Stimulated activated CD4-positive, alpha-beta T cell treated with anti-CD3 and anti-CD28 coated beads, Interleukin-1b, Interleukin-23, amount 100 ng/mL, for 4 hours (primary cell): Measurements from ENCODE around the gene CTIF.
"Not testable (repeated sequence)": the region's sequence is repeated elsewhere in the genome, so short reads cannot be mapped to it uniquely, and the experiment has no call there.

ENCODE experiments used
- DNase-seq, 2 donors: peaks; one replicate each; pipeline ENCODE4 v3.0.0-alpha.2; 2020; ENCODE audit warnings: low read depth in 2 of 2

The CTIF gene

DNA sequence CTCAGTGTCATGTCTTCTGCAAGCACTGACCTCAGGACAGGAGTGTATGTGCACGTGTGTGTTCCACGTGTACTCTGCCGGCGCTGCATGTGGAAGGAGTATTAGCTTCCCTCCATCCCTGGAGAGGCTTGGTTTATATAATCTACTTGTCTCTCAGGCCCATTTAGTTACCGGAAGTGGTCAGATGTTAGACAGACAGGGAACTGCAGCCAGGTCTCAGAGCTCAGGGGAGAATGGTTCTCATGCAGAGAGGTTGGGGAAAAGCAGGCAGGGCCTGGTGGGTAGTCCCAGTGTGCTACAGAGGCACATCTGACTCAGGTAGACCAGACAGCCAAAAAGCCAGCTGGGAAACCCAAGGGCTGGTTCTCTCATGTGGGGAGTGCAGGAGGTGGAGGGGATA lies 167.9 kb downstream of the CTIF start:
- no peak for DNase-seq

DNA sequence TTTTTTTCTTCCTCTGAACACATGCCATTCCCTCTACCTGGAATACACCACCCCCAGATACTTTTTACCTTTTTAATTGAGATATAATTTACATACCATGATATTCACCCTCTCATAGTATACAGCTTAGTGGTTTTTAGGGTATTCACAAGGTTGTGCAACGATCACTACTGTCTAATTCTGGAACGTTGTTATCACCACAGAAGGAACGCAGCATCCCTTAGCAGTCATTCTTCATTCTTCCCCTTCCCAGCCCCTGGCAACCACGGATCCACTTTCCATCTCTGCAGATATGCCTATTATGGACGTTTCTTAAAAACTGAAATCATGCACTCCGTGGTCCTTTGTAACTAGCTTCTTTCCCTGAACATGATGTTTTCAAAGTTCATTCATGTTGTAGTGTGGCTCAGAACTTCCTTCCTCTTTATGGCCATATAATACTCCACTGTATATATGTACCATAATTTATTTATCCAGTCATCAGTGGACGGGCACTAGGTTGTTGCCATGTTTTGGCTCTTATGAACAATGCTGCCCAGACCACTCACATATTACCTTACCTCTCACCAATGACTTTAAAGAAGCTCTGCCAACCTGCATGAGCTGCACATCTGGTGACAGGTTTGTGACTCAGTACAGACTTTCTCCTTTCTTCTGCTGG lies 168.9 kb downstream of the CTIF start:
- no peak for DNase-seq

DNA sequence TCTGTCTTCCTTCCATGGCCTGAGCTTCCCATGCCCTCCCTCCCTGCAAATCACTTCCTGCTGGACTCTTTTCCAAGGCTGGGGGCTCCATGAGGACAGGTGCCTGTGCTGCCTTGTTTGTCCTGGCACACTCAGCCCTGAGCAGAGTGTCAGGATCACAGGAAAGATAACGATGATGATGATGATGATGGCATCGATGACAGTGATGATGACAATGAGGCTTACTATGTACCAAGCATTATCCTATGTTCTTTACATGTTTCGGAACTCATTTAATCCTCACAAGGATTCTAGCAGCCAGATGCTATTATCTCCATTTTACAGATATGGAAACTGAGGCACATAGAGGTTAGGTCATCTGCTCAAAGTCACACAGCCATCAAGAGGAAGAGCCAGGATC lies 170.0 kb downstream of the CTIF start:
- no peak for DNase-seq

DNA sequence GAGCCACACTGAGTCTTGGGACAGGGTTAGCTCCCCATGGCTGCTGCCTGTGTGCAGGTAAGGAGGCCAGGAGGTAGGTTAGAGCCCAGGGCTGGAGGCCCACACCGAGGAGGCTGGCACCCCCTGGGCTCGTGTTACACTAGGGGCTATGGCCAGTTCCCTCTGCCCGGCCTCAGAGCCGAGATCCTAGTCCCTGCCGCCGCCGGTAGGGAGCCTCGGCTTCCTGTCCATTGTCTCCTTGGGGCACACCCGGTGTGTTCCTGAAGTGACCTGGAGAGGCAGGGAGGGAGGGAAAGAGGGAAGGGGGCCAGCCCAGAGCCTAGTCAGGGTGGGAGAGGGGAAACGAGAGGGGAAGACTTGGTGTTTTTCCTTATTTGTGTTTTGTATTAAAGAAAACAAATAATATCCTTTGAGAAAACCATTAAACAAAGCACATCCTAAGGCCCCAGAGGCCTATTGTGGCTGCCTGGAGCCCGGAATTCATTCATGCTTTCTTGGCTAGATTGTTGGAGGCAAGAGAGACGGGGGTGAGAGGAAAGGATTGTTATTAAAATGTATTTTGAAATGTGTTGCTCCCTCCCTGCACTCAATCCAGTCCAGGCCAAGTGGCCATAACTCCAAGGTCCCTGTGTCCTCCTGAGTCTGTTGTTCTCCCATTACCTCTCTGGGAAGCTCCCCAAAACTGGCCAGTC lies 170.7 kb downstream of the CTIF start:
- no peak for DNase-seq

DNA sequence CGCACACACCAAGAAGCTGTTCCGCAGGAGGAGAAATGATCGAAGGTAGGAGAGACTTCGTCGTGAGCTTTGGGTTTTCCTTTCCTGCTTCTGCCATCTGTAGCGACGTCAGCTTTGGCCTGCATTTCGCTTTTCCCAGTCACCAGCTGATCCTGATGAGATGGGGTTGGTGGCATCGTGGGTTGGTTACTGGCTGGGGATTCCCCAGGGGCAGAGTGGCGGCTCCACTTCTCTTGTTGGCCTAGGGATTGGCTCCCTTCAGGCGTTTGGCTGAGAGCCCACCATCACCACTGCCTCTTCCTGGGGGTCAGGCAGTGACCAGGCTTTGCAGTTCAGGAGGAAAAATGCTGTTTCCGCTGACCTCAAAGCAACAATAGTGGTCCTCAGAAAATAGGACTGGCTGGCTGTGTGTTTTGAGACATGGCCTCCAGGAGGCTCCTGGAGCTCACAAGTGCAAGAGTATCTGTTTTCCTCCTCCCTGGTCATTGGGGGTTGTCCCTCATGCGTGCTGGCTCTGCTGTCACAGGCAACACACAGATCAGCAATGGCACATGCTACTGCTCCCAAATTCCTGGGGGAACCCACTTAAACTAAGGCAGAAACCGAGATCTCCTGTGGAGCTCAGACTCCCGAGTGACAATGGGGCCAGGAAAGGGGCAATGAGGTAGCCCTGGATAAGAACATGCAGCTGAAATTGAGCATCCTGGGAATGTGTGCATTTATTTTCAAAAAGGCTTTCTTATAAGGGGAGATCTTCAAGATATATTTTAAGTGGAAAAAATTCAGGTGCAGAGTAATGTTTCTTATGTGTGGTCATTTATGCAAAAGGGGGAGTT lies 173.0 kb downstream of the CTIF start:
- DNase-seq = no peak

DNA sequence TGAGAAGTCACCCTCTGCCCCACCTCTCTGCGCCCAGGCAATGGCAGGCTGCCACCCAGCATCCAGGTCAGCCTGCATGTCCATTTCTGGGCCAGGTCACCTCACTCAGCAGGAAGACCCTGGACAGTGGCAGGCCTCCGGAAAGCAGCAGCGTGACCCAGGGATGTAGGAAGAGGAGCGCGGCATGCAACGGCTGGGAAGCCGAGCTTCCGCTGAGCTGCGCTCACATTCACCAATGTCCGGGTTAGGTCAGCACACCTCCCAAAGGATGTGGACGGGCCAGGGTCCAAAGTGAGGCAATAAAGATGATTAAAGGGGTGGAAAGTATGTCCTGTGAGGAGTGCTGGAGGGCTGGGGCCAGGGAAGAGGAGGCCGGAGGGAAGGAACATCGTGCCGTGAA lies 174.5 kb downstream of the CTIF start:
- no peak for DNase-seq

DNA sequence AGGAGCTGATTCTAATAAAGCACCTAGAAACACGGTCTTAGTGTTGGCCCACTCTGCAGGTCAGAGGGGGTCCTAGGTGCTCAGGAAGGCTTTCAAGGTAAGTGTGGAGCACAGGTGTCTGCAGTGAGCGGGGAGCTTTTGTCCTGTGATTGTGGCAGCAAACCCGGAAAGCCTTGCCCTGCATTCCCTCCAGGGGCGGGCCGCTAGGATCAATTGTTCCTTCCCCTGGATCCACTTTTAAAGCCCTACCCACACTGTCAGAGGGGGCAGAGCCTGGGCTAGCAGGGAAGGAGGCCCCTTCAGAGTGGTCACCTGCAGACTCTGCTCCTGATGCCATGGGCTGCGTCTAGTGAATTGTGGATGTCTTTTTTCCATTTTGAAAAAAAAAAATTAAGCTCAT lies 176.0 kb downstream of the CTIF start:
- DNase-seq = no peak

DNA sequence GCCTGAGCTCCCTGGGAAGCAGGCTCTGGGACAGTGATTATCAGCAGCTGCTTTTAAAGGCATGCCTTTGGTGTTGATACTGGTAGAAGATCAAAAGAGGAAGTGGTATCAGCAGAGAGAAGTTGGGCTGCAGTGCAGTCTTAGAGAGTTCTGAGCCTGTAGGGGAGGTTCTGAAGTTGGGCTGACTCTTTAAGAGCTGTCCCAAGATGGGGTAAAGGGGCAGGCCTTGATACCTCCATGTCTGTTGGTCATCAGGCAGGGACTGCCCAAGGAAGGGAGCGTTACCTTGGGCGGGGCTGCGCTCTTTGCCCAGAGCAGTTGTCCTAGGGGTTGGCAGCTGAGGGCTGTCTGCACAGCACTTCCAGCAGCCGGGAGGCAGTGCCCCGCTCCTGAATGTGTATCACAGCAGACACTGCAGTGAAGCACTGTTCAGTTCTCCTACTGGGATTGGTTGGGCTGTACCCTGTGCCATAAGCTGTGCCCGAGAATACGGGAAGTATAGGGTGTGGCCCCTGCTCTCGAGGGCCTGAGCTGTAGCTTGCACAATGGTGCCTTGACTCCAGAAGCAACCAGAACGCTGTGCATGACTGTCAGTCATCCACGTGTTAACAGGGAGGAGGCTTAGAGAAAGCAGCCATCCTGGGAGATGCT lies 177.0 kb downstream of the CTIF start:
- no peak for DNase-seq

DNA sequence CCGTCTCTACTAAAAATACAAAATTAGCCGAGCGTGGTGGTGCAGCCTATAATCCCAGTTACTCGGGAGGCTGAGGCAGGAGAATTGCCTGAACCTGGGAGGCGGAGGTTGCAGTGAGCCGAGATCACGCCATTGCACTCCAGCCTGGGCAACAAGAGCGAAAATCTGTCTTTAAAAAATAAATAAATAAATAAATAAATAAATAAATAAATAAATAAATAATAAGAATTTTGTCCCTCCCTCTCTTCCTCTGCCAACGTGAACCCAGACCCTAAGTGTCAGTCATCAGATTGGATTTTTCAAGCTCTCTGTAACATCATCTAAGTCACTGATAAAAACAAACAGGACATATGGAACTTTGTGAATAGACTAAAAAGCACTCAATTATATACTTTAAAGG lies 178.4 kb downstream of the CTIF start:
- not testable (repeated sequence) for DNase-seq

DNA sequence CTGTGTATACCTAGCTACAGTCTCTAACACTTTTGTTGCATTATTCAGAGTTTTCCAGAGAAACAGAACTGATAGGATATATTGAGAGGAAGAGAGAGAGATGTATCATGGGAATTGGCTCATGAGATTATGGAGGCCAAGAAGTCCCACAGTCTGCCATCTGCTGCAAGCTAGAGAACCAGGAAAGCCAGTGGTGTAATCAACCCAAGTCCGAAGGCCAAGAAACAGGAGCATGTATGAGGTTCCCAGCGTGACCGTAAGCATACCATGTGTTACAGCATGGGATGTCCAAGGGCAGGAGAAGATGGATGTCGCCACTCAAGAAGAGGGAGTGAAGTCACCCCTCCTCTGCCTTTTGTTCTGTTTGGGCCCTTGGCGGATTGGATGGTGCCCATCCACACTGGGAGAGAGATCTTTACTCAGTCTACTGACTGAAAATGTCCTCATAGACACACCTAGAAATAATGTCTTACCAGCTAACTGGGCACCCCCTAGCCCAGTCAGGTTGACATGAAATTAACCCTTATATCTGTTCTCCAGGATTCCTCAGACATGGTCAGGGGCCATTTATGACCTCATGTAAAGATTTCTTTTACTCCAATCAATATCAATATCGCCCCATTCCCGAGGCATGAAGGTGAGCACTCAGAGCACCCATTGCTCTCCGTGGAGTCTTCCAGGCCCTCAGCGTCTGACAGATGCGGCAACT lies 179.6 kb downstream of the CTIF start:
- DNase-seq = no peak

DNA sequence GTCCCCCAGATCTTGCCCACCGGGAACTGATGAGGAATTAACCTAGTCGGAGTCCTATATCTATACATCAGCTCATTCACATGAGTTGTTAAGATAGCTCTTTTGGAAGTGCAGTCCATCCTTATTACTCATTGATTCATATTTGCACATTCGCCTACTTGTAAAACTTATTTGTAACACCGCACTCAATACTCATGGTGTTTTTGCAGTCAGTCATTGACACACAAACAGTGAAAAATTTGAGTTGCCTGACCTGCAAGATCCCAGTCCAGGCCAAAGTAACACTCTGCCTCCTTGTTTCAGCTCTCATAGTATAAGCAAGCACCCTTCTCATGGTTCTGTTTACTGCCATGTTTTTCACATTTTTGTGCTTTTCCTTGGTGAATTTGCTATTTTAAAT lies 180.6 kb downstream of the CTIF start:
- no peak for DNase-seq

DNA sequence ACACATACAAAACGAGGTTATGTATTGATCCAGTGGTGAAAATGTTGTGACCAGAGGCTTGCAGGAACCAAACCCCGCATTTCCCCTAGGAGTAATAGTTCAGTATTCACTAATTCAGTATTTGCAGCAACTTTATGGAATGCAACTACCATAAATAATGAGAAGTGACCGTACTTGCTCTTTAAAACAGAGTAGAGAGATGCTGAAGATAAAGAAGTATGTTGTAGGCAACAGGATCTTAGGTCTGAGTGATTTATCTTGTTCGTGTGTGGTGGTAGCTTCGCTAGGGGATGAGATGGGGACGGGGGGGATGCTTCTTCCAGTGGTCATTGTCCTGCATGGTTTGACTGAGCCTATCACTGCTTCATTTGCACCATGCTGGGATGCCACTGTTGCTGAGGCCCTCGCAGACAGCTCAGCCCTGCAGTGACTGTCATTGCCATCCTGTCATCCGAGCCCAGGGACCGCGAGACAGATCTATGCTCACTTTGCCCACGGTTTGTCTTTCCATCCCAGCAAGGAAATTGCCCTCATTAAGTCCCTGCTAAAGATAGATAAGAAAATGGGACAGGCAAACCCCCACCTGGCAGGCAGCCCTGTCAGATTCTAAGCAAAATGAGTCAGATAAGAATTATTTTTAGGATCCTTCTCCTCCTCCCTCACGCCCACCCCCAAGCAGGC lies 181.3 kb downstream of the CTIF start:
- DNase-seq = no peak

DNA sequence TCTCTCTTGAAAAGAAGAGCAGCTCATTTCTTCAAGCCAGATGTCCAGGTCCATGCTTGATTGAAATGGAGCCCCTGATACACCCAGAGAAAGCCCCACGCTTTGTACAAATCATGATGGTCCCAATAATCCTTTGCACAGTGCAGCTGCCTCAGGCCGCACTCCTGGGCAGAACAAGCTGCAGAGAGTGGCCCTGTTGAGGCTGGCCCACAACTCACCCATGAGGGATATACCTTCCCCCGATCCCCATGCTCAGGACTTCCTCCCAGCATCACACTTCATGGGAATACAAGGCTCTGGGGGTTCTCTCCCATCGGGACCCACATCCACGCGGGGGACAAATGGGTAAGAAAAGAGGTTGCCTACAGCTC lies 181.8 kb downstream of the CTIF start:
- no peak for DNase-seq

DNA sequence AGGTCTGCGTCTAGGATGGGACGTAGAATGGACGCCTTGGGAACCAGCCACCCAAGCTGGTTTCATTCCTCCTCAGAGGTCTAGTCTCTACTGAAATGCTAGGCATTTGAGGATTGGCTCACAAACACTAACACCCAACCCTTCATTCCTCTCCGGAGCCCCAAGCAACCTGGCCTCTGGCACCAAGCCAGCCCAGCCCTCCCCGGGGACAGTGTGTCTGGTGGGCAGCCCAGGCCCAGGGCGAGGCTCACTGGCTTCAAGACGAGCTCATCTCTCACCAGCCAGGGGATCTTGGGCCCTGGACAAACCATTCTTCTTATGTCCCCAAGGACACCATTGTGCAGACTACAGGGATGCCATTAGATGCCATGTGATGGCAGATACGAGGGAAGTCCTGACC lies 182.5 kb downstream of the CTIF start:
- DNase-seq = no peak

DNA sequence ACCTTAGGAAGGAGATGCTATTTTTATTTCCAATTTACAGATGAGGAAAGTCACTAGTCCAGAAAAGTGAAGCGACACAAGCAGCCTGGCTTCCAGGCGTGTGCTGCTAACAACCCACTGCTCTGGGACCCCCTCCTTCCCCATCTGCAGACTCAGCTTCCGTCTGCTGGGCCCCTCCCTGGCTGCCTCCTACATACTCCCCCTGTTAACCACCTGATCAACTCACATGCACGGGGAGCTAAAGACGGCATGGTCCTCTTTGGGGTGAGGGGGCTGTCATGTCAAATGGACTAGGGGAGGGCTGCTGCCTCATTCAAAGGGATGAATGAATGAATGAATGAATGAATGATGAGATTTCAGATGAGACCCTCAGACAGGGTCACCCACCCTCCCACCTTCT lies 184.2 kb downstream of the CTIF start:
- DNase-seq = no peak

DNA sequence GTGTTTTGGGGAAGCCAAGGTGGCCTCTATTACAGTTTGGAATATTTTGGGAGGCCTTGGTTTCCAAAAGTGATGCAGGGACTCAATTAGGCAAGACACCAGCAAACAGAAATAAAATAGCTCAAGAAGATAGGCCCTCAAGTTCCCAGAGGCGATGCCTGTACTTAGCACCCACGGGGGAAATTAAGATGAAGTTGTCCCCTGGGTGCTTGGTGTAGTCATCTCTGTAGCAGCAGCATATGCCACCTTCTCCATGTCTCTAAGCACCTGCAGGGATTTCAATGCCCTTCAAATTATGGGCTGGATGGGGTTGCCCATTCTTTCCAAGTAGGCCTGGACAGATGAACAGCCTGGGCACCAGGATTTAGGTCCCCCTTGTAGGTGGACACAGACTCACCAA lies 185.0 kb downstream of the CTIF start:
- DNase-seq = no peak

DNA sequence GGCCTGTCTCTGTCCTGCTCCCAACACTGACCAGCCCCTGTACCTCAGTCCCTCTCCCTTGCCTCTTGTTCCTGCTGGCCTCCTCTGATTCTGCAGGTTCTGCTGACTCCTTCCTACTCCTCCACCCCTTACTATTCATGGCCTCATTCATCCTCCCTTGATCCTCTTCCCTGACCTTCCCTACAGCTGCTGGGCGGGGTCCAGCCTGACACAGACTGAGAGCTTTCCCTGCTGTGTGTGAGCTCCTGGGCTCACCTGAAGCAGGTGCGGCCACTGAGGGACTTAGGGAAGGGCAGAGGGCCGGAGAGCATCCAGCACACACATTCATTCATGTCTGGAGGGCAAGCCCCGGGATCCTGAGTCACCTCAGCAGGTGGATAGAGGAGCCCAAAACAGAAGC lies 185.6 kb downstream of the CTIF start:
- DNase-seq = no peak

DNA sequence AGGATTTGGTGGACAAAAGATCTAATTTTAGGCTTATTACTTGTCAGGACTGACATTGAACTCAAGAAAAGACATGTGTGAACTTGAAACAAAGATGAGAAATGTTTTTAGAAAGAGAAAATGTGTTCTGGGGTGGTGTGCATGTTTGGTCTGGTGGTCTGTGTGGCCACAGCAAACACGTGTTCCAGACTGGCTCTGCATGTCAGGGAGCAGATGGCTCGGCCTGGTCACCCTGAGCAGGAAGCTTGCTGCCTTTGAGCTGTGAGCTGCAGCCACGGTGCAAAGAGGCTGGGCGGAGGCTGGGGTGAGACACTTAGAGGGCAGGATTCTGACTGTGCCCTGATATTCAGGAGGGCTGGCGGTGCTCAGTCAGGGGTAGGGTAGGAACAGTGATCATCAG lies 186.1 kb downstream of the CTIF start:
- no peak for DNase-seq

DNA sequence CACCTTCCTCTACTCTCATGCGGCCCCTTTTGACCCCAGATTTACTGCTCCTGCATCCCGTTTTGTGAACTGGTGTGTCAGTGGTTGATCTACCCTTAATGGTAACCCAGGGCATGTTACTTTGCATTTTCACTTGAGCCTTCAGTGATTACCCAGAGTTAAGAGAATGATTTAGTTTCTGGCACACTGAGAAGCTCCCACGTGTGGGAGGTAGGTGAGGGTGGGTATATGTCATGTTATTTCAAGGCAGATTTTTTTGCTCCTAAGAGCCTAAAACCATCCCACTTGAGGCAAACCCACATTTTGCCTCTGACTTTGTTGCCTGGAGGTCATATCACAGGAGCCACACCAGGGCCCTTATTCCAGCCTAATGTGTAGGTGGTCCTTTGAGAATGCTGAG lies 186.7 kb downstream of the CTIF start:
- no peak for DNase-seq

DNA sequence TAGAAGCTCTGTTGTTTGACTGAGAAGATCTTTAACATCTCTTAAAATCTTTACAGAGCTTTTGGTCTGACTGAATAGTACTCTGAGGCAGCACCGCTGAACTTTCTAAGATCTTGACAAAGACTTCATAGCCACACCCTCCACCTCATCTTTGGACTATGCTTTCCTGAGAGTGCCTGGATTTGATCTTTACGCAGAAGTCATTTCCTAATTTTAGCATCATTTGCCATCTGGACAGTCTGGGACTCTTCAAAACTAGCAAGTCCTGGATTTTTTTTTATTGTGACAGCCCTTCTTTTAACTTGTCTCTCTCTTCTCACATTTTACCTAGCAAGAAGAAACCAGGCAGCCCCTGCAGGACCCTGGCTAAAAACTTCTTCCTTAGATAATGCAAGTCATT lies 188.8 kb downstream of the CTIF start:
- no peak for DNase-seq

DNA sequence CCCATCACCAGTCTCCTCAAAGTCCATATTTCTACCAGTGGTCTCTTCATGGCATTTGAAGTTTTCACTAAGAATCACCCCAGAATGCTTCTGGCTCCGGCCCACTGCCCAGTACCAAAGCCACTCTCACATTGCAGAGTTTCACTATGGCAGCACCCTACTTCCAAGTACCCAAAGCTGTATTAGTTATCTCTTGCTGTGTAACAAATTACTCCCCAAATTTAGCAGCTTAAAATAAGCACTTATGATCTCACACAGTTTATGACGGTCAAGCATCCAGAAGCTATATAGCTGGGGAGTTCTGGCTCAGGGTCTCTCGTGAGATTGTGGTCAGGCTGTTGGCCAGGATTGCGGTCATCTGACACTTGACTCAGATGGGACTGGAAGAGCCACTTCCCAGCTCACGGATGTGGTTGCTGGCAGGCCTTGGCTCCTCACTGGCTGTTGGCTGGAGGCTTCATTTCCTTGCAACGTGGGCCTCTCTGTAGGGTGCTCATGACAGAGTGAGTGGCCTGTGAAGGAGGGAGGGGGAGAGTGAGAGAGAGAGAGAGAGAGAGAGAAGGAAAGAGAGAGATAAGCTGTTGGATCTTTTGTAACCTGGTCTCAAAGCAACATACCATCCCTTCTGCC lies 189.5 kb downstream of the CTIF start:
- DNase-seq = no peak
